ENCODE results near the gene METTL6.

DNA sequence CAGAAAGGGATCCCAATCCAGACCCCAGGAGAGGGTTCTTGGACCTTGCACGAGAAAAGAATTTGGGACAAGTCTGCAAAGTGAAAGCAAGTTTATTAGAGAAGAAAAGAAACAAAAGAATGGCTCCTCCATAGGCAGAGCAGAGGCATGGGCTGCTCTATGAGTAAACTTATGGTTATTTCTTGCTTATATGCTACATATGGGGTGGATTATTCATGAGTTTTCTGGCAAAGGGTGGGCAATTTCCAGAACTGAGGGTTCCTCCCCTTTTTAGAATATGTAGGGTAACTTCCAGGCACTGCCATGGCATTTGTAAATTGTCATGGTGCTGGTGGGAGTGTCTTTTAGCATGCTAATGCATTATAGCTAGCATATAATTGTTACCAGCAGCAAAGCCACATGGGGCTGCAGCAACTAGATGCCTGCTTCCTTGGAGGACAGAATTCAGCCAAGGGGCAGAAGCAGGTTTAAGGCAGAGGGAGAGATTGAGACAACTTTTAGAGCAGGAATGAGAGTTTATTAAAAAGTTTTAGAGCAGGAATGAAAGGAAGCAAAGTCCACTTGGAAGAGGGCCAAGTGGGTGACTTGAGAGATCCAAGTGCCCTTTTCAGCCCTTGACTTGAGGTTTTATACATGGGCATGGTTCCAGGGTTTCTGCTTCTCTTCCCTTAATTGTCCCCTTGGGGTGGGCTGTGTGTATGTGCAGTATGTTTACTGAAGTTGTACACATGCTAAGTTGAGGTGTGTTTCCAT, 41.3 kb downstream of the METTL6 start:
- TF ChIP-seq, protein P1, sequence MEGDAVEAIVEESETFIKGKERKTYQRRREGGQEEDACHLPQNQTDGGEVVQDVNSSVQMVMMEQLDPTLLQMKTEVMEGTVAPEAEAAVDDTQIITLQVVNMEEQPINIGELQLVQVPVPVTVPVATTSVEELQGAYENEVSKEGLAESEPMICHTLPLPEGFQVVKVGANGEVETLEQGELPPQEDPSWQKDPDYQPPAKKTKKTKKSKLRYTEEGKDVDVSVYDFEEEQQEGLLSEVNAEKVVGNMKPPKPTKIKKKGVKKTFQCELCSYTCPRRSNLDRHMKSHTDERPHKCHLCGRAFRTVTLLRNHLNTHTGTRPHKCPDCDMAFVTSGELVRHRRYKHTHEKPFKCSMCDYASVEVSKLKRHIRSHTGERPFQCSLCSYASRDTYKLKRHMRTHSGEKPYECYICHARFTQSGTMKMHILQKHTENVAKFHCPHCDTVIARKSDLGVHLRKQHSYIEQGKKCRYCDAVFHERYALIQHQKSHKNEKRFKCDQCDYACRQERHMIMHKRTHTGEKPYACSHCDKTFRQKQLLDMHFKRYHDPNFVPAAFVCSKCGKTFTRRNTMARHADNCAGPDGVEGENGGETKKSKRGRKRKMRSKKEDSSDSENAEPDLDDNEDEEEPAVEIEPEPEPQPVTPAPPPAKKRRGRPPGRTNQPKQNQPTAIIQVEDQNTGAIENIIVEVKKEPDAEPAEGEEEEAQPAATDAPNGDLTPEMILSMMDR (IDR thresholded peaks at IDR 0.05; ENCODE audit: low read length), result no peak
- TF ChIP-seq EZH2 (optimal IDR thresholded peaks at IDR 0.05; ENCODE audit: low read depth, low read length), result no peak
- no peak for TF ChIP-seq EZH2phosphoT487 (IDR thresholded peaks at IDR 0.05; ENCODE audit: low read length)
